ENCODE results near the gene NAGS.
"Not testable (repeated sequence)": the region's sequence is repeated elsewhere in the genome, so short reads cannot be mapped to it uniquely, and the experiment has no call there.

Gene NAGS

GRCh38 chr17:43967251-43967875 lies 37.1 kb upstream of the NAGS start:
- TF ChIP-seq CTCF (IDR thresholded peaks at IDR 0.05), result no peak
- H3K4me3 ChIP-seq, result no peak overlapping the region

GRCh38 chr17:43970366-43970765 lies 34.1 kb upstream of the NAGS start:
- no peak overlapping the region for H3K4me3 ChIP-seq
- TF ChIP-seq CTCF (IDR thresholded peaks at IDR 0.05), result no peak
- DNase-seq (ENCODE audit: low spot score), result no peak
- H3K27ac ChIP-seq, result no peak overlapping the region

More at GRCh38 chr17:43967251-43967875, 37.1 kb upstream of the NAGS start:
- no peak overlapping the region for H3K27ac ChIP-seq
- DNase-seq (ENCODE audit: low spot score), result no peak

- H3K4me3 ChIP-seq; H3K27ac ChIP-seq; DNase-seq (ENCODE audit: low spot score): not testable (repeated sequence)
These were observed 33.0 kb upstream of the NAGS start for GRCh38 chr17:43971436-43971835.

- not testable (repeated sequence) for DNase-seq (ENCODE audit: low spot score); H3K27ac ChIP-seq; H3K4me3 ChIP-seq
These were observed 31.8 kb upstream of the NAGS start for GRCh38 chr17:43972444-43973212.

GRCh38 chr17:43974382-43975266 lies 29.8 kb upstream of the NAGS start:
- DNase-seq (ENCODE audit: low spot score), result no peak
- no peak overlapping the region for H3K4me3 ChIP-seq
- no peak overlapping the region for H3K27ac ChIP-seq
- TF ChIP-seq CTCF (IDR thresholded peaks at IDR 0.05), result no peak

GRCh38 chr17:43975898-43976297 lies 28.5 kb upstream of the NAGS start:
- DNase-seq (ENCODE audit: low spot score), result no peak
- no peak overlapping the region for H3K4me3 ChIP-seq
- no peak for TF ChIP-seq CTCF (IDR thresholded peaks at IDR 0.05)
- H3K27ac ChIP-seq, result no peak overlapping the region

- TF ChIP-seq CTCF (IDR thresholded peaks at IDR 0.05), result no peak
- H3K27ac ChIP-seq, result no peak overlapping the region
- DNase-seq (ENCODE audit: low spot score), result no peak
- H3K4me3 ChIP-seq, result no peak overlapping the region
These were observed 27.2 kb upstream of the NAGS start for GRCh38 chr17:43976963-43977837.

Measured in coronary artery (tissue), 2 donors.